Esophagus muscularis mucosa (tissue), 4 donors: ENCODE data around the gene SMPX. TPM values are rescaled to one million over a fixed set of nuclear protein-coding genes. Genes with fewer than 3 reads are reported as not detected.

Source experiments
- DNase-seq: peaks from one replicate; pipeline ENCODE4 v3.0.0-alpha.2; 2017; ENCODE audit errors: extremely low spot score
- H3K27ac ChIP-seq, 4 donors: fragments of 200-600 bp; sonication (generic); replicated peaks in 1 of 4; 1 replicate in 3 of 4; 2 replicates in 1 of 4; pipeline ENCODE4 v1.5.1; 2016 to 2019; ENCODE audit warnings: mild to moderate bottlenecking in 1 of 4
- H3K27me3 ChIP-seq, 4 donors: fragments of 200-600 bp; sonication (generic); one replicate each; pipeline versions ENCODE4 v1.5.1 to v1.6.0; 2016 to 2019
- H3K36me3 ChIP-seq, 4 donors: fragments of 200-600 bp; sonication (generic); one replicate each; pipeline ENCODE4 v1.5.1; 2016 to 2019
- H3K4me1 ChIP-seq, 4 donors: fragments of 200-600 bp; sonication (generic); one replicate each; pipeline ENCODE4 v1.5.1; 2016 to 2019
- H3K4me3 ChIP-seq, 4 donors: fragments of 200-600 bp; sonication (generic); 1 replicate in 2 of 4; 2 replicates in 2 of 4; pipeline ENCODE4 v1.5.1; 2016 to 2019; ENCODE audit warnings: mild to moderate bottlenecking in 4 of 4, moderate library complexity in 1 of 4
- H3K9me3 ChIP-seq, 4 donors: fragments of 200-600 bp; sonication (generic); 1 replicate in 3 of 4; 2 replicates in 1 of 4; pipeline ENCODE4 v1.5.1; 2016 to 2019
- CTCF ChIP-seq, 3 experiments: fragments of 200-600 bp in 2 of 3; fragments of 450-650 bp in 1 of 3; sonication (generic) in 2 of 3; IDR thresholded peaks; one replicate each; pipeline ENCODE4 v1.5.1; 2017 to 2019; ENCODE audit warnings: antibody characterized with exemption in 3 of 3, mild to moderate bottlenecking in 2 of 3, moderate library complexity in 1 of 3
- EP300 ChIP-seq: sonication (generic); formaldehyde crosslinking; IDR thresholded peaks from one replicate; pipeline ENCODE4 v1.6.1; 2017; ENCODE audit warnings: antibody characterized with exemption
- POLR2A ChIP-seq: fragments of 450-650 bp; IDR thresholded peaks from one replicate; pipeline ENCODE4 v1.6.1; 2017; ENCODE audit warnings: antibody characterized with exemption, moderate library complexity, mild to moderate bottlenecking, low read depth
- POLR2AphosphoS5 ChIP-seq, 2 donors: sonication (generic); formaldehyde crosslinking; IDR thresholded peaks; one replicate each; pipeline ENCODE4 v1.6.1; 2017; ENCODE audit warnings: antibody characterized with exemption in 2 of 2
- WGBS: methylation state at CpG from one replicate; pipeline ENCODE4 v1.1.5; 2018; 5-methylcytosine and 5-hydroxymethylcytosine counted together
- intact Hi-C: fragments of 100-400 bp; cut with DNase I; formaldehyde crosslinking; loops from one replicate; pipeline ENCODE4 v1.15.1; 2023
- total RNA-seq, 4 donors: library from RNA; depleted of rRNA; stranded (reverse); fragments of >200 nt; gene quantifications; one replicate each; pipeline versions ENCODE4 v1.1.0 to v1.2.1, GENCODE V29; 2016

The SMPX gene
- total RNA-seq, 4 donors from 2014 or later: 24.4 to 42.8 (median 31.3) TPM

- no peaks in the 10 kb centered on the region for H3K27me3 ChIP-seq
- intact Hi-C loops: no loop called here
- H3K27ac ChIP-seq: no peak overlapping the region
- 88% methylated on average over 3 of the region's 3 CpGs for WGBS
- H3K4me1 ChIP-seq: no peaks in the 10 kb centered on the region
- no peaks in the 10 kb centered on the region for H3K36me3 ChIP-seq
- no peak for DNase-seq
- TF ChIP-seq POLR2AphosphoS5 (IDR thresholded peaks at IDR 0.05) (no peak), POLR2A (no peak), CTCF (IDR thresholded peaks at IDR 0.05) (no peak), EP300 (no peak)
- no peak overlapping the region for H3K4me3 ChIP-seq
- H3K9me3 ChIP-seq: no peaks in the 10 kb centered on the region
Measured at GRCh38 chrX:21691512-21692018, 66.4 kb downstream of the SMPX start.

DNA sequence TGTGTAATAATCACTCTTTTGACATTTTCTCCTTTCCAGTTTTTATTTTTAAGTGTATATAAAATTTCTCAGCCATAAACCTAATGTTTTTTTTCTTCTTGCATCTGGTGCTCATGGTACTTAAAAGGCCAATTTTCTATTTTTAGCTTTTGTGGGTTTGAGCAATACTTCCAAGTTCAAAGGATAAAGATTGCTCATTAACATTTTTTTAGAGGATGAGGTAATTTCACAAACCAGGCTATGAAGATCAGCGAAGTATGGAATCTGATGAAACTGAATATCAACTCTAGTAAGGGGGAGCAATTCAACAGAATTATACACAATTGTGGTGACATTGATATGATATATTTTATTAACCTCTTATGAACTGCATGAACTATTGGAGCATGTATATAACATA is 74.0 kb downstream of the SMPX start:
- Histone ChIP-seq H3K4me3 (no peak overlapping the region), H3K36me3 (no peaks in the 10 kb centered on the region), H3K27me3 (no peaks in the 10 kb centered on the region), H3K4me1 (no peaks in the 10 kb centered on the region), H3K27ac (no peak overlapping the region), H3K9me3 (no peaks in the 10 kb centered on the region)
- intact Hi-C loops: no loop called here
- TF ChIP-seq EP300 (no peak), POLR2A (no peak), POLR2AphosphoS5 (IDR thresholded peaks at IDR 0.05) (no peak), CTCF (IDR thresholded peaks at IDR 0.05) (no peak)
- 52% methylated on average over 1 of the region's 1 CpG for WGBS
- DNase-seq: no peak

- Histone ChIP-seq H3K4me3 (no peak overlapping the region), H3K9me3 (no peaks in the 10 kb centered on the region), H3K36me3 (no peaks in the 10 kb centered on the region), H3K27ac (no peak overlapping the region), H3K4me1 (no peaks in the 10 kb centered on the region), H3K27me3 (no peaks in the 10 kb centered on the region)
- TF ChIP-seq CTCF (IDR thresholded peaks at IDR 0.05): no peak
- TF ChIP-seq POLR2AphosphoS5 (IDR thresholded peaks at IDR 0.05): no peak
- no peak for TF ChIP-seq POLR2A
- no peak for TF ChIP-seq EP300
- WGBS: 64% methylated on average over 4 of the region's 4 CpGs
- intact Hi-C loops: no loop called here
- DNase-seq: no peak
Measured at GRCh38 chrX:21678048-21678612, 79.8 kb downstream of the SMPX start.

- TF ChIP-seq EP300 (no peak), POLR2A (no peak), POLR2AphosphoS5 (IDR thresholded peaks at IDR 0.05) (no peak), CTCF (IDR thresholded peaks at IDR 0.05) (no peak)
- Histone ChIP-seq H3K9me3 (no peaks in the 10 kb centered on the region), H3K27me3 (no peaks in the 10 kb centered on the region), H3K36me3 (no peaks in the 10 kb centered on the region), H3K27ac (no peak overlapping the region), H3K4me1 (no peaks in the 10 kb centered on the region), H3K4me3 (no peak overlapping the region)
- intact Hi-C loops: no loop called here
- WGBS: 50% methylated on average over 2 of the region's 2 CpGs
- no peak for DNase-seq
Measured at GRCh38 chrX:21675931-21676330, 82.0 kb downstream of the SMPX start.
